Breast epithelium (tissue), 4 donors: Measurements from ENCODE around the gene LYSMD1. TPM values are rescaled to one million over a fixed set of nuclear protein-coding genes. Genes with fewer than 3 reads are reported as not detected.
"Not testable (repeated sequence)": the region's sequence is repeated elsewhere in the genome, so short reads cannot be mapped to it uniquely, and the experiment has no call there.

Experiments
- DNase-seq, 2 donors: peaks; one replicate each; pipeline ENCODE4 v3.0.0-alpha.2; 2019; ENCODE audit warnings: low spot score in 2 of 2
- H3K27ac ChIP-seq, 2 donors: fragments of 200-600 bp; sonication (generic) in 1 of 2; one replicate each; pipeline ENCODE4 v1.5.1; 2016 to 2019; ENCODE audit warnings: mild to moderate bottlenecking in 1 of 2
- H3K27me3 ChIP-seq, 2 donors: fragments of 200-600 bp; sonication (generic) in 1 of 2; one replicate each; pipeline versions ENCODE4 v1.5.1 to v1.6.0; 2017 to 2019; ENCODE audit warnings: control low read depth in 1 of 2, mild to moderate bottlenecking in 1 of 2
- H3K36me3 ChIP-seq: fragments of 200-600 bp; one replicate; pipeline ENCODE4 v1.5.1; 2019
- H3K4me1 ChIP-seq, 2 donors: fragments of 200-600 bp; sonication (generic); one replicate each; pipeline ENCODE4 v1.5.1; 2016 to 2019; ENCODE audit warnings: control low read depth in 1 of 2
- H3K4me3 ChIP-seq, 3 donors: fragments of 200-600 bp; sonication (generic); 1 replicate in 2 of 3; 2 replicates in 1 of 3; pipeline ENCODE4 v1.5.1; 2016 to 2019; ENCODE audit warnings: mild to moderate bottlenecking in 3 of 3, moderate library complexity in 2 of 3
- H3K9me3 ChIP-seq, 2 donors: fragments of 200-600 bp; sonication (generic) in 1 of 2; one replicate each; pipeline ENCODE4 v1.5.1; 2016 to 2019; ENCODE audit warnings: control low read depth in 1 of 2
- POLR2A ChIP-seq: fragments of 450-650 bp; IDR thresholded peaks from one replicate; pipeline ENCODE4 v1.6.1; 2016; ENCODE audit warnings: antibody characterized with exemption, mild to moderate bottlenecking, moderate library complexity
- POLR2AphosphoS5 ChIP-seq, 3 donors: sonication (generic); formaldehyde crosslinking; IDR thresholded peaks; one replicate each; pipeline ENCODE4 v1.6.1; 2017; ENCODE audit warnings: antibody characterized with exemption in 3 of 3
- intact Hi-C: fragments of 100-400 bp; cut with DNase I; formaldehyde crosslinking; loops from one replicate; pipeline ENCODE4 v1.15.1; 2023; ENCODE audit warnings: low total_unique reads
- total RNA-seq, 3 donors: library from RNA; depleted of rRNA; stranded (reverse); fragments of >200 nt; gene quantifications; one replicate each; pipeline ENCODE4 v1.1.0, GENCODE V29; 2016
- TF ChIP-seq, protein P1 (sequence below), 3 donors: fragments of 450-650 bp; IDR thresholded peaks; one replicate each; pipeline ENCODE4 v1.5.1; 2016 to 2017; ENCODE audit warnings: antibody characterized with exemption in 3 of 3, mild to moderate bottlenecking in 3 of 3, moderate library complexity in 3 of 3

The LYSMD1 gene, protein sequence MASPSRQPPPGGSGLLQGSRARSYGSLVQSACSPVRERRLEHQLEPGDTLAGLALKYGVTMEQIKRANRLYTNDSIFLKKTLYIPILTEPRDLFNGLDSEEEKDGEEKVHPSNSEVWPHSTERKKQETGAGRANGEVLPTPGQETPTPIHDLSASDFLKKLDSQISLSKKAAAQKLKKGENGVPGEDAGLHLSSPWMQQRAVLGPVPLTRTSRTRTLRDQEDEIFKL
- 10 to 100 TPM; 11.7 to 17.0 (median 14.8) TPM for total RNA-seq

- TF ChIP-seq, protein P1, sequence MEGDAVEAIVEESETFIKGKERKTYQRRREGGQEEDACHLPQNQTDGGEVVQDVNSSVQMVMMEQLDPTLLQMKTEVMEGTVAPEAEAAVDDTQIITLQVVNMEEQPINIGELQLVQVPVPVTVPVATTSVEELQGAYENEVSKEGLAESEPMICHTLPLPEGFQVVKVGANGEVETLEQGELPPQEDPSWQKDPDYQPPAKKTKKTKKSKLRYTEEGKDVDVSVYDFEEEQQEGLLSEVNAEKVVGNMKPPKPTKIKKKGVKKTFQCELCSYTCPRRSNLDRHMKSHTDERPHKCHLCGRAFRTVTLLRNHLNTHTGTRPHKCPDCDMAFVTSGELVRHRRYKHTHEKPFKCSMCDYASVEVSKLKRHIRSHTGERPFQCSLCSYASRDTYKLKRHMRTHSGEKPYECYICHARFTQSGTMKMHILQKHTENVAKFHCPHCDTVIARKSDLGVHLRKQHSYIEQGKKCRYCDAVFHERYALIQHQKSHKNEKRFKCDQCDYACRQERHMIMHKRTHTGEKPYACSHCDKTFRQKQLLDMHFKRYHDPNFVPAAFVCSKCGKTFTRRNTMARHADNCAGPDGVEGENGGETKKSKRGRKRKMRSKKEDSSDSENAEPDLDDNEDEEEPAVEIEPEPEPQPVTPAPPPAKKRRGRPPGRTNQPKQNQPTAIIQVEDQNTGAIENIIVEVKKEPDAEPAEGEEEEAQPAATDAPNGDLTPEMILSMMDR (IDR thresholded peaks at IDR 0.05), result peak in 2 of 3 donors; percentile 33 to 53
- TF ChIP-seq POLR2AphosphoS5 (IDR thresholded peaks at IDR 0.05) (peak; percentile 97 to 99 (median 99)), POLR2A (no peak)
- Histone ChIP-seq H3K4me3 (peak within 1 kb of the TSS; percentile 67 to 82 (median 70)), H3K27ac (peak within 1 kb of the TSS; percentile 86 to 90), H3K27me3 (no peaks in the 10 kb centered on the region), H3K4me1 (peaks cover 4 to 17% of the 10 kb centered on the region in 2 donors), H3K9me3 (no peaks in the 10 kb centered on the region), H3K36me3 (no peaks in the 10 kb centered on the region)
- intact Hi-C loops, result no loop called here
- DNase-seq, result peak; percentile 93 to 97
Measured at GRCh38 chr1:151165738-151166504, at the start of gene LYSMD1, which contains the start of gene SCNM1. Gene LYSMD1, minus strand, starts transcription at chr1:151165902. Its CDS starts 644 bp downstream, at chr1:151165258. Gene SCNM1, plus strand, starts transcription at chr1:151166144. Its CDS starts 9 bp downstream, at chr1:151166153.

DNA sequence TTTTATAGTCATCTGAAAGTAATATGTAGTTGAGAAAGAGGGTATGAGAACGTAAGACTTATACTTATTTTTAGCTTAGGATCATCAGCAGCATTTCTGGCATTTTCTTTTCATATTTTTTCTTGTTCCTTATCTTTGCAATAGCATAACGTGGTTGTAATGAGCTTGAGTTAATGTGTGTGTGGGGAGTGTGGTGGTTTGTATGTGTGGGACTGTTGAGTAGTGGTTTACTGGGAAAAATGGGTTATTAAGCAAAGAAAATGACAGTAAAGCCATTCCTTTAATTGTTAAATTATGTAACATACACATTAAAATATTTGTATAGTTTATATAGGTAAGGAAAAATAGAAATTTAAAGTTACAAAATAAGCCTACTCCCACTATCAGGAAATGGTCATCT, 47.9 kb upstream of the LYSMD1 start:
- H3K4me3 ChIP-seq, result no peak overlapping the region
- intact Hi-C loops, result no loop called here
- TF ChIP-seq POLR2AphosphoS5 (IDR thresholded peaks at IDR 0.05), result no peak
- TF ChIP-seq POLR2A, result no peak
- TF ChIP-seq, protein P1 (IDR thresholded peaks at IDR 0.05), result no peak
- DNase-seq, result no peak
- no peaks in the 10 kb centered on the region for H3K4me1 ChIP-seq
- H3K27me3 ChIP-seq, result no peaks in the 10 kb centered on the region
- no peaks in the 10 kb centered on the region for H3K9me3 ChIP-seq
- H3K36me3 ChIP-seq, result no peaks in the 10 kb centered on the region
- H3K27ac ChIP-seq, result no peak overlapping the region

DNA sequence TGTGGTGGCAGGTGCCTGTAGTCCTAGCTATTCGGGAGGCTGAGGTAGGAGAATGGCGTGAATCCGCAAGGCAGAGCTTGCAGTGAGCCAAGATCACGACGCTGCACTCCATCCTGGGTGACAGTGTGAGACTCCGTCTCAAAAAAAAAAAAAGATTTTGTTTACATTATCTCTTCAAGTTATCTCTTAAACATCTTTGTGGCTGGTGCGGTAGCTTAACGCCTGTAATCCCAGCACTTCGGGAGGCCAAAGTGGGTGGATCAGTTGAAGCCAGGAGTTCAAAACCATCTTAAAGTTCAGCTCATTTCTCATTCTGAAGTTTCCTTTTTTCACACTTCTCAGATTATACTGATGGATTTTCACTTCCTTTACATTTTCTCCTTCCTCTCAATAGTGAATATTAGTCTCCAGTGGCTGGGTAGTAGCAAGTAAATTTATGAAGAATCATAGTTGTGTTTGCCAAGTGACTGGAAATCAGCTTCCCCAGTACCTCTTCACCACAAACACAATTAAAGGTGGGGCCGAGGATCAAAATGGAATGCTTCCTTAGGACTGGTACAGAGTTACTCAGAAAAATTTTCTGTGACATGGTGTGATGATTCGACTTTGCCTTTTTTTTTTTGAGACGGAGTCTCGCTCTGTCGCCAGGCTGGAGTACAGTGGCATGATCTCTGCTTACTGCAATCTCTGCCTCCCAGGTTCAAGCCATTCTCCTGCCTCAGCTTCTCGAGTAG, 46.4 kb upstream of the LYSMD1 start:
- no peak for TF ChIP-seq POLR2AphosphoS5 (IDR thresholded peaks at IDR 0.05)
- TF ChIP-seq POLR2A, result no peak
- TF ChIP-seq, protein P1 (IDR thresholded peaks at IDR 0.05), result no peak
- Histone ChIP-seq H3K27ac (no peak overlapping the region), H3K9me3 (no peaks in the 10 kb centered on the region), H3K4me3 (no peak overlapping the region), H3K36me3 (no peaks in the 10 kb centered on the region), H3K4me1 (no peaks in the 10 kb centered on the region), H3K27me3 (no peaks in the 10 kb centered on the region)
- DNase-seq, result no peak
- intact Hi-C loops, result no loop called here

GRCh38 chr1:151210830-151211229, 45.1 kb upstream of the LYSMD1 start:
- DNase-seq, result no peak
- no peaks in the 10 kb centered on the region for H3K4me1 ChIP-seq
- H3K27ac ChIP-seq, result peak overlapping the region in 1 of 2 donors; percentile 32
- H3K36me3 ChIP-seq, result no peaks in the 10 kb centered on the region
- H3K27me3 ChIP-seq, result no peaks in the 10 kb centered on the region
- intact Hi-C loops, result no loop called here
- H3K9me3 ChIP-seq, result no peaks in the 10 kb centered on the region
- TF ChIP-seq, protein P1 (IDR thresholded peaks at IDR 0.05), result no peak
- TF ChIP-seq POLR2AphosphoS5 (IDR thresholded peaks at IDR 0.05), result no peak
- TF ChIP-seq POLR2A, result no peak
- H3K4me3 ChIP-seq, result no peak overlapping the region

DNA sequence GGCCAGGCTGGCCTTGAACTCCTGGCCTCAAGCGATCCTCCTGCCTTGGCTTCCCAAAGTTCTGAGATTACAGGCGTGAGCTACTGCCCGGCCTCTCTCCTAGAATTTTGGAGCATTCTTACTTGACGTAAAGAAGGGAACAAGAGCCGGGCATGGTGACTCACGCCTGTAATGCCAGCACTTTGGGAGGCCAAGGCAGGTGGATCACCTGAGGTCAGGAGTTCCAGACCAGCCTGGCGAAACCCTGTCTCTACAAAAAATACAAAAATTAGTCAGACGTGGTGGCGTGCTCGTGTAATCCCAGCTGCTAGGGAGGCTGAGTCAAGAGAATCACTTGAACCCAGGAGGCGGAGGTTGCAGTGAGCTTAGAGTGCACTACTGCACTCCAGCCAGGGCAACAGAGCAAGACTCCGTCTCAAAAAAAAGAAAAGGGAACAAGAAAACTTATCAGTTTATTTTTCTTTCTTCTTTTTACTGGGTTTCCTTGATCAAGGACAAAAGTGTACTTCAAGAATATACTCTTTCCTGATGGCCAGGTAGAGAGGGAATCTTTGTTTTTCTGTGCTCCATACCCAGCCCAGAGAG, 39.8 kb upstream of the LYSMD1 start:
- DNase-seq, intact Hi-C loops, H3K9me3 ChIP-seq, H3K4me3 ChIP-seq, H3K27me3 ChIP-seq, H3K27ac ChIP-seq, H3K4me1 ChIP-seq, H3K36me3 ChIP-seq: not testable (repeated sequence)
